ENCODE measurements around the gene EPDR1.

EPDR1 gene

GRCh38 chr7:37899712-37900247 lies 20.7 kb upstream of the EPDR1 start:
- TF ChIP-seq, protein P1, sequence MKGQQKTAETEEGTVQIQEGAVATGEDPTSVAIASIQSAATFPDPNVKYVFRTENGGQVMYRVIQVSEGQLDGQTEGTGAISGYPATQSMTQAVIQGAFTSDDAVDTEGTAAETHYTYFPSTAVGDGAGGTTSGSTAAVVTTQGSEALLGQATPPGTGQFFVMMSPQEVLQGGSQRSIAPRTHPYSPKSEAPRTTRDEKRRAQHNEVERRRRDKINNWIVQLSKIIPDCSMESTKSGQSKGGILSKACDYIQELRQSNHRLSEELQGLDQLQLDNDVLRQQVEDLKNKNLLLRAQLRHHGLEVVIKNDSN (IDR thresholded peaks at IDR 0.05), result no peak
- TF ChIP-seq TCF12 (IDR thresholded peaks at IDR 0.05; ENCODE audit: low read depth) (no peak), ZBTB7A (IDR thresholded peaks at IDR 0.05; ENCODE audit: low read depth) (no peak), NFIC (IDR thresholded peaks at IDR 0.05) (no peak), TEAD4 (IDR thresholded peaks at IDR 0.05) (no peak)
- TF ChIP-seq, protein P2, sequence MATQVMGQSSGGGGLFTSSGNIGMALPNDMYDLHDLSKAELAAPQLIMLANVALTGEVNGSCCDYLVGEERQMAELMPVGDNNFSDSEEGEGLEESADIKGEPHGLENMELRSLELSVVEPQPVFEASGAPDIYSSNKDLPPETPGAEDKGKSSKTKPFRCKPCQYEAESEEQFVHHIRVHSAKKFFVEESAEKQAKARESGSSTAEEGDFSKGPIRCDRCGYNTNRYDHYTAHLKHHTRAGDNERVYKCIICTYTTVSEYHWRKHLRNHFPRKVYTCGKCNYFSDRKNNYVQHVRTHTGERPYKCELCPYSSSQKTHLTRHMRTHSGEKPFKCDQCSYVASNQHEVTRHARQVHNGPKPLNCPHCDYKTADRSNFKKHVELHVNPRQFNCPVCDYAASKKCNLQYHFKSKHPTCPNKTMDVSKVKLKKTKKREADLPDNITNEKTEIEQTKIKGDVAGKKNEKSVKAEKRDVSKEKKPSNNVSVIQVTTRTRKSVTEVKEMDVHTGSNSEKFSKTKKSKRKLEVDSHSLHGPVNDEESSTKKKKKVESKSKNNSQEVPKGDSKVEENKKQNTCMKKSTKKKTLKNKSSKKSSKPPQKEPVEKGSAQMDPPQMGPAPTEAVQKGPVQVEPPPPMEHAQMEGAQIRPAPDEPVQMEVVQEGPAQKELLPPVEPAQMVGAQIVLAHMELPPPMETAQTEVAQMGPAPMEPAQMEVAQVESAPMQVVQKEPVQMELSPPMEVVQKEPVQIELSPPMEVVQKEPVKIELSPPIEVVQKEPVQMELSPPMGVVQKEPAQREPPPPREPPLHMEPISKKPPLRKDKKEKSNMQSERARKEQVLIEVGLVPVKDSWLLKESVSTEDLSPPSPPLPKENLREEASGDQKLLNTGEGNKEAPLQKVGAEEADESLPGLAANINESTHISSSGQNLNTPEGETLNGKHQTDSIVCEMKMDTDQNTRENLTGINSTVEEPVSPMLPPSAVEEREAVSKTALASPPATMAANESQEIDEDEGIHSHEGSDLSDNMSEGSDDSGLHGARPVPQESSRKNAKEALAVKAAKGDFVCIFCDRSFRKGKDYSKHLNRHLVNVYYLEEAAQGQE (IDR thresholded peaks at IDR 0.05; ENCODE audit: low read depth), result no peak

GRCh38 chr7:37901236-37901827 lies 19.1 kb upstream of the EPDR1 start:
- TF ChIP-seq CEBPB (IDR thresholded peaks at IDR 0.05) (no peak), RAD21 (IDR thresholded peaks at IDR 0.05; ENCODE audit: low read depth) (peak; percentile 55)

DNA sequence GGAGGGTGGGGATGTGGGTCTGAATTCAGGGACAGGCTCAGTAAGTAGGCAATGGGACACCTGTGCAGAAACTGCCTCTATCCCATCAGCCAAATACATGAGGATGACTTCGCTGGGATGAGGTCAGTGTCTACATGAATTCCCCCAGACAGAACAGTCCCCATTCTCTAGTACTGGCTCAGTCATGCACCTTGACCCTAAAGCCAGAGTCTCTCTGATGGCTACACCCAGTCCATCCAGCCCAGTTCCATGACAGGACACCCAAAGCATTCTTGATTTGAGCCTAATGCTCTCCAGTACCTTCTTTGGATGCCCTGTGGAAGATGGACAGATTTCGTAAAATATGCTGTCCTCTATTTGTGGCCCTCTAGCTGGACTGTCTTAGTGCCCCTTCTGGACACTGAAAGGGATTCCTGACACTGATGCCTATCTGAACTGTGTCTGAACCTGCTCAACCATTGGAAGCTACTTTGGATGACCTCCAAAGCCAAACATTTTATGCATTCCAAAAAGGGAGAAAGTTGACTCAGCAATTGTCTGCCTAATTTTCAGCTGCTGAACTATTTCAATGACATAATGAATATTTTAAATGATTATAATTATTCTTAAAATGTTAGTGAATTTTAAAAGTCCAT lies 18.4 kb upstream of the EPDR1 start:
- TF ChIP-seq TCF12 (IDR thresholded peaks at IDR 0.05; ENCODE audit: low read depth), result no peak
- TF ChIP-seq NFIC (IDR thresholded peaks at IDR 0.05), result 0 out of 2 replicates have a peak, but pooled peaks have one; percentile 12
- no peak for TF ChIP-seq FOXM1 (IDR thresholded peaks at IDR 0.05; ENCODE audit: borderline replicate concordance, low read depth)
- TF ChIP-seq, protein P3, sequence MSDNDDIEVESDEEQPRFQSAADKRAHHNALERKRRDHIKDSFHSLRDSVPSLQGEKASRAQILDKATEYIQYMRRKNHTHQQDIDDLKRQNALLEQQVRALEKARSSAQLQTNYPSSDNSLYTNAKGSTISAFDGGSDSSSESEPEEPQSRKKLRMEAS (IDR thresholded peaks at IDR 0.05), result no peak
- TF ChIP-seq ZBTB7A (IDR thresholded peaks at IDR 0.05; ENCODE audit: low read depth), result no peak
- no peak for TF ChIP-seq EGR1 (IDR thresholded peaks at IDR 0.05)
- TF ChIP-seq TAF1 (IDR thresholded peaks at IDR 0.05; ENCODE audit: low read depth), result no peak
- TF ChIP-seq, protein P2 (IDR thresholded peaks at IDR 0.05; ENCODE audit: low read depth), result no peak
- TF ChIP-seq CEBPB (IDR thresholded peaks at IDR 0.05), result no peak
- no peak for TF ChIP-seq YY1 (IDR thresholded peaks at IDR 0.05; ENCODE audit: low read depth)
- TF ChIP-seq, protein P1 (IDR thresholded peaks at IDR 0.05), result no peak
- TF ChIP-seq RAD21 (IDR thresholded peaks at IDR 0.05; ENCODE audit: low read depth), result no peak
- no peak for TF ChIP-seq CREB1 (IDR thresholded peaks at IDR 0.05; ENCODE audit: low read depth)
- TF ChIP-seq TEAD4 (IDR thresholded peaks at IDR 0.05), result 0 out of 2 replicates have a peak, but pooled peaks have one; percentile 21
- TF ChIP-seq EP300 (IDR thresholded peaks at IDR 0.05; ENCODE audit: borderline replicate concordance), result no peak

DNA sequence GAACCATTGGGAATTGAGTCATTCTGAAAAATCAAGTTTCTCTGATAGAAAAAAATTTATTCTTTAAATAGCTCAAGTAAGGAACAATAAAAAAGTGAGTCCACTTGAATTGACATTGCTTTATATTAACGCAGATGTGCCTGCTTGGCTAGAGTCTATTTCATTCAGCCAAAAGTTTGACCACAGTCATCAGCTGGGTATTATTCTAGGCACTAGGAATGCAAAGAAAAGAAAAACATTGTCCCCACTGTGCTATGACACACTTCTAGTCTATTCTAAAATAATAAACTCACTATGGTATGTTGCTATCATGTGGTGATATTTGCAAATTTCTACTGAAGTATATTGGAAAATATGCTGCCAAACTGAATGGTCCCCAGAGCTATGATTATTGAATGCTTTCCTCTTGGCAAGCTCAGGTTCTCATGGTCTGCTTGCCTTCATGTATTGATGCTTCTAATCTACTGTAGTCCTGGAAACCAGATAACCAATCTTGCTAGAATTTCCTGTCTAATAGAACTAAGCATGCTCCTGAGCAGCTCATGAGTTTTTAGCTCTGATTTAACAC lies 12.1 kb upstream of the EPDR1 start:
- TF ChIP-seq EGR1 (IDR thresholded peaks at IDR 0.05) (no peak), CEBPB (IDR thresholded peaks at IDR 0.05) (no peak), NFIC (IDR thresholded peaks at IDR 0.05) (no peak), EP300 (IDR thresholded peaks at IDR 0.05; ENCODE audit: borderline replicate concordance) (no peak), TCF12 (IDR thresholded peaks at IDR 0.05; ENCODE audit: low read depth) (no peak), YY1 (IDR thresholded peaks at IDR 0.05; ENCODE audit: low read depth) (no peak), TAF1 (IDR thresholded peaks at IDR 0.05; ENCODE audit: low read depth) (no peak), ZBTB7A (IDR thresholded peaks at IDR 0.05; ENCODE audit: low read depth) (no peak), RAD21 (IDR thresholded peaks at IDR 0.05; ENCODE audit: low read depth) (no peak)
- TF ChIP-seq, protein P1 (IDR thresholded peaks at IDR 0.05), result no peak
- TF ChIP-seq, protein P2 (IDR thresholded peaks at IDR 0.05; ENCODE audit: low read depth), result no peak
- TF ChIP-seq, protein P3 (IDR thresholded peaks at IDR 0.05), result no peak
